HG03378 (cell line): ENCODE results near the gene SPTBN1.

Experiments used
- ATAC-seq: cut with Tn5 transposase; IDR thresholded peaks from one replicate; pipeline ENCODE4 v1.9.1; 2021; ENCODE audit warnings: mild to moderate bottlenecking, moderate library complexity; ENCODE audit not compliant: unreplicated experiment

The SPTBN1 gene

GRCh38 chr2:54432251-54433015, 23.7 kb upstream of the SPTBN1 start:
- no peak for ATAC-seq

- no peak for ATAC-seq
These were observed 21.9 kb upstream of the SPTBN1 start for GRCh38 chr2:54434229-54434628.

- no peak for ATAC-seq
These were observed 21.4 kb upstream of the SPTBN1 start for GRCh38 chr2:54434711-54435110.

GRCh38 chr2:54435325-54436226, 20.6 kb upstream of the SPTBN1 start:
- no peak for ATAC-seq

GRCh38 chr2:54437588-54437987, 18.5 kb upstream of the SPTBN1 start:
- no peak for ATAC-seq

GRCh38 chr2:54438271-54438670, 17.9 kb upstream of the SPTBN1 start:
- ATAC-seq = no peak

- no peak for ATAC-seq
These were observed 16.5 kb upstream of the SPTBN1 start for GRCh38 chr2:54439582-54439981.

GRCh38 chr2:54440050-54440449, 16.1 kb upstream of the SPTBN1 start:
- no peak for ATAC-seq

- ATAC-seq = no peak
These were observed 11.6 kb upstream of the SPTBN1 start for GRCh38 chr2:54444503-54444902.

- ATAC-seq = no peak
These were observed 10.0 kb upstream of the SPTBN1 start for GRCh38 chr2:54446122-54446521.

GRCh38 chr2:54446625-54447024, 9.5 kb upstream of the SPTBN1 start:
- no peak for ATAC-seq

- no peak for ATAC-seq
These were observed 1.5 kb upstream of the SPTBN1 start for GRCh38 chr2:54454548-54455130.

- no peak for ATAC-seq
These were observed 980 bp upstream of the SPTBN1 start for GRCh38 chr2:54455131-54455562.

- no peak for ATAC-seq
These were observed 160 bp downstream of the SPTBN1 start for GRCh38 chr2:54456362-54456611.

- no peak for ATAC-seq
These were observed 640 bp downstream of the SPTBN1 start for GRCh38 chr2:54456612-54457322.

GRCh38 chr2:54457323-54458023, 1.3 kb downstream of the SPTBN1 start:
- no peak for ATAC-seq

- ATAC-seq = no peak
These were observed 2.9 kb downstream of the SPTBN1 start for GRCh38 chr2:54459037-54459441.

- ATAC-seq = no peak
These were observed 5.1 kb downstream of the SPTBN1 start for GRCh38 chr2:54461261-54461660.

GRCh38 chr2:54464341-54464740, 8.2 kb downstream of the SPTBN1 start:
- ATAC-seq = no peak

- ATAC-seq = no peak
These were observed 9.0 kb downstream of the SPTBN1 start for GRCh38 chr2:54465143-54465542.

GRCh38 chr2:54466870-54467269, 10.7 kb downstream of the SPTBN1 start:
- no peak for ATAC-seq
